22Rv1 (cell line): Measurements from ENCODE around the gene KLHL29.

Experiments used
- H3K27ac ChIP-seq: fragments of 450-650 bp; 2 replicates; pipeline ENCODE4 v1.5.1; 2017
- ZFX ChIP-seq: fragments of 450-650 bp; IDR thresholded peaks from 2 replicates; pipeline ENCODE4 v1.6.1; 2017; ENCODE audit warnings: antibody characterized with exemption, borderline replicate concordance
- TF ChIP-seq, protein P1 (sequence below): fragments of 450-650 bp; IDR thresholded peaks from 2 replicates; pipeline ENCODE4 v1.5.1; 2017; ENCODE audit warnings: mild to moderate bottlenecking

Gene KLHL29

DNA sequence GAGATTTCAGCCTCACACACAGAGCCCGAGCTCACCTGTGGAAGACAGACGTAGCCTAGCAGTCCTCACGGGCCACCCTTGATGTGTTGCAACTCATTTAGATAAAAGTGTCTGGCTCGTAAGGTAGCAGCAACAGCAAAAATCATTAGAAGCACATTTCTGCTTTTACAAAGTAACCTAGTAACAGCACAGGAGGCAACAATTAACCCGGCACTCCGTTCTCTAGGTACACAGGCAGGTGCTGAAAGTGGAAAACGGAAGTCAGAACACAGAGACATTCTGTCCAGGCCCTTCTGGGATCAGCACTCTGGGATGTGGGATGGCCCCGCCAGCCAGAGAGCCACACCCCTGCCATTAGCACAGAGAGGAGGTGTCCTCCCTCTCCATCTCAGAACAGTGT, 99.3 kb downstream of the KLHL29 start:
- no peak overlapping the region for H3K27ac ChIP-seq
- TF ChIP-seq ZFX, result no peak
- TF ChIP-seq, protein P1, sequence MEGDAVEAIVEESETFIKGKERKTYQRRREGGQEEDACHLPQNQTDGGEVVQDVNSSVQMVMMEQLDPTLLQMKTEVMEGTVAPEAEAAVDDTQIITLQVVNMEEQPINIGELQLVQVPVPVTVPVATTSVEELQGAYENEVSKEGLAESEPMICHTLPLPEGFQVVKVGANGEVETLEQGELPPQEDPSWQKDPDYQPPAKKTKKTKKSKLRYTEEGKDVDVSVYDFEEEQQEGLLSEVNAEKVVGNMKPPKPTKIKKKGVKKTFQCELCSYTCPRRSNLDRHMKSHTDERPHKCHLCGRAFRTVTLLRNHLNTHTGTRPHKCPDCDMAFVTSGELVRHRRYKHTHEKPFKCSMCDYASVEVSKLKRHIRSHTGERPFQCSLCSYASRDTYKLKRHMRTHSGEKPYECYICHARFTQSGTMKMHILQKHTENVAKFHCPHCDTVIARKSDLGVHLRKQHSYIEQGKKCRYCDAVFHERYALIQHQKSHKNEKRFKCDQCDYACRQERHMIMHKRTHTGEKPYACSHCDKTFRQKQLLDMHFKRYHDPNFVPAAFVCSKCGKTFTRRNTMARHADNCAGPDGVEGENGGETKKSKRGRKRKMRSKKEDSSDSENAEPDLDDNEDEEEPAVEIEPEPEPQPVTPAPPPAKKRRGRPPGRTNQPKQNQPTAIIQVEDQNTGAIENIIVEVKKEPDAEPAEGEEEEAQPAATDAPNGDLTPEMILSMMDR, result no peak

DNA sequence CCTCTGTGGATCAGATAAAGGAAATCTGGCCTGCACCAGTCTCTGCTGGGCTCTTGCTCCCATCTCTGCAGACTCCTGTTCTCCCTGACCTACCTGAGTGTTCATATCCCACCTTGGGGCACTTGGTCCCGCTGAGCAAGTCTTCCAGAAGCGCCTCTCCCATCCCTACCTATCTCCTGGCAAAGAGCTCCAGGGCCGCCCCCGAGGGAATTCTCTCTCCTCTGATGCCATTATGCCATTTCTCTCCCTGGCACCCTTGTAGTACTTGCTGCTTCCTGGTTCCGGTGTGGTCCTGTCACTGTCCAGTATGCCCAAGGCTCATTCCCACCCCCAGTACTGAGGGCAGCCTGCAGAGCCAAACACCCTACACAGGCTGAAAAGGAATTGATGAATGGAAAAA, 99.8 kb downstream of the KLHL29 start:
- no peak overlapping the region for H3K27ac ChIP-seq
- no peak for TF ChIP-seq ZFX
- TF ChIP-seq, protein P1, result no peak

DNA sequence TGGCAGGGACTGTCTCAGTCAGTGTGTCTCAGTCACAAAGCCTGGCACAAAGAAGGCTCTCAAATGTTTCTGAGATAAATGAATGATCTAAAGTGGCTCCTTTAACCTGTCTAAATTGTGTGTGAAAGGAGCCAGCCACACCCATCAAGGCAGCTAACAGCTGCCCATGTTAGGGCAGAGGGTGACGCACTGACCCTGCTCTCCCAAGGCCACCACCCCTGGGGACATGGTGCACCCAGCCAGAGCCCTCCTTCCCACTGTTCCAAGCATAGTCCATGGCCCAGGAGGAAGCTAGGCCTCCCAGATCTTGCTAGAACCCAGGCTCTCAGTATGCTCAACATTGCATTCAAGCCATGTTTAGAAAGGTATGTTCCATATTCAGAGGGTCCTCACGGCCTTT, 100.3 kb downstream of the KLHL29 start:
- TF ChIP-seq ZFX, result no peak
- TF ChIP-seq, protein P1, result no peak

DNA sequence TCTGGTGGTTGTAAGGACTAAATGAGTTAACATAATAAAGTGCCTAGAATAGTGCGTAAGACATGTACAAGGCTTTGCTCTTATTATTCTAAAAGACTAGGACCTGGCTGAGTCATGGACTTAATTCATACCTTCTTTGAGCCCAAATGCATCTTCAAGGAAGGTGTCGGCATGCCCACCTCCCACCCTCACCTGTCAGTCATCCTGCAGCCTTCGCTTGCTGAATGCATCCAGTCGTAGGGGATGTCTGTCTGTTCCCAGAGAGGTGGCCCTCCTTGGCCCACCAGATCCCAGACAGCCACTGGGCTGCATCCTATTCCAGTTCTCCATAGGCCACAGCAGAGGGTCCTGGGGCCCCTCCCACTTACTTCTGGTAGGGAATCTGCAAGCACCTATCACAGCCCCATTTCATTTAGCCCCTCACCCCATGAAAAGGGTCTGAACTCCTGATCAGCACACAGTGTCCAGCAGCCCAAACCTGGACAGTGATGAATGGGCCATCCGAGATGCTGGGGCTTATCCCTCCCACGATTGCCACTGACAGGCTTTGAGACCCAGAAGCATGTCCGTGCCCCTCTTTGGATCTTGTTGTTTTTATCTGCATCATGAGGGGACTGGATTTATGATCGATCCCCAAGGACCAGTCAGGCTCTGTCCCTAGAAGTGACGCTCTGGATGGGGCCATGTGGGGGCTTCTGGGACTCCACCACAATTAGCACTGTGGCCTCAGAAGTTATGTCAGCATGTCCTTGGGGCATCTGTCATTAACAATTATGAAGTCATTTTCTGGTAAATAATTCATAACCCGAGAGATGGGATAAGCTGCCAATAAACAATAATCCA, 101.1 kb downstream of the KLHL29 start:
- H3K27ac ChIP-seq, result no peak overlapping the region
- TF ChIP-seq ZFX, result no peak
- TF ChIP-seq, protein P1, result no peak

More for the DNA sequence above, 100.3 kb downstream of the KLHL29 start:
- no peak overlapping the region for H3K27ac ChIP-seq

DNA sequence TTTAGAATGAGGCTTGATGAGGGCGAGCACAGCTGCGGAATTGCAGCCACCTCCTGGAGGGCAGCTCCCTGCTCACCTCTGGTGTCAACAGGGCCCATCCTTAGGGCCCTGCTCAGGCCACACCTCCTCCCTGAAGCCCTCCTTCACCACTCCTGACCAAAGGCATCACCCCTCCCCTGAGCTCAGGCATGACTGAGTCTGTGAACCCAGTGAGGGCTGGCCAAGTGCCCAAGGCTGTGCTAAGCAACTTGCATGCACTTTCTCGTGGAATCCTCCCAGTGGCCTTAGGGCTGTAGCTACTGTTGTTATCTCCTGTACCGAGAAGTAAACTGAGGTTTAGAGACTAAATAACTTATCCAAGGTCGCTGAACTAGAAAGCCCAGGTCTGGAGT, 101.7 kb downstream of the KLHL29 start:
- H3K27ac ChIP-seq, result no peak overlapping the region
- TF ChIP-seq ZFX, result no peak
- TF ChIP-seq, protein P1, result no peak

DNA sequence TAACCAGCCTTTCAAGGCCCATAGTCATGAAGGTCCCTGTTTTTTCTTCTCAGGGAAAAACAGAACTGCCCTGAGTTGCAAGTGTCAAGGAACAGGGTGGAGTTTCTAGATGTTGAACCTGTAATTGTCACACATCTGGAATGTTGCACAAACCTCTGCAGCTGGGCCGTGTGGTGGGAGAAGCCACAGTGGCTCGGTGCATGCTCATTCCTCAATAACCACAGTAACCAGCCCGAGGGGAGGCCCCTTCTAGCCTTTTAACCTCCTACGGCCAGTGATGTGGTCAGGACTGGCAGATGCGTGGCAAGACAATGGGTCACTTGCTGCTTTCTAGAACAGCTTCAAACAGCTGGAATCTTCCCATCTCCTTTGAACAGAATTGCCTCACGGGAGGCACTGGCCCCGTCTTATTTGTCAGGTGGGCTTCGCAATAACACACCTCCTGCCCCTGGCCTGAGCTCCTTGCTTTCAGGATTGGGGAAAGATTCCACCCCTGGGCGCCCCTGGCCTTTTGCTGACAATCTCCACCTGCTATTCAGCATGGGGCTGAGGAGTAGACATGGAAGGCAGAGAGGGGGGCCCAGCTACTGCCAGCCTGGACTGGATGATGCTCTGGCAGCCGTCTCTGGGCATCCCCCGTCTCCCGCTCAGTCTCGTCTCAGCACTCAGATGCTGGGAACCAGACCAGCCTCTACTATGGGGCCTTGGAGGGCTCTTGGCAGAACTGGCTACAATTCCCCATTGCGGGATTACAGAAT, 102.9 kb downstream of the KLHL29 start:
- TF ChIP-seq, protein P1, result no peak
- no peak for TF ChIP-seq ZFX
- no peak overlapping the region for H3K27ac ChIP-seq

DNA sequence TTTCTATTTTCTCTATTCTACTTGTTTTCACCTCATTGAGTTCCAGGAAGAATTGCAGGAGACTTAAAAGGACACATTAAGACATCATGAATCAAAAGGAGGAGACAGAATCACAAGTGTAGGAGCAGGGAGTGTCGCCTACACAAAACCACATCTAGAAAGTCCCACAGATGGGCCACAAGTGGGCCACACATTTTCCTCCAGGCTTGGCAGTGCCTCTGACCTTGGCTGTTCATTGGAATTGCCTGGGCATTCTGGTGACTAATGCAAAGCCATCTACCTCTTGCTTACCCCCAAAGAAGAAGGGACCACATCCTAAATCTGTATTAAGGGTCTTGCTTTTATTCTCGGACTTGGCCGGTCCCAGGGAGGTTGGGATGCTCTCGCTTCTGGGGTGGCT, 103.6 kb downstream of the KLHL29 start:
- no peak for TF ChIP-seq ZFX
- TF ChIP-seq, protein P1, result no peak
- H3K27ac ChIP-seq, result no peak overlapping the region
